Stimulated activated CD4-positive, alpha-beta T cell treated with anti-CD3 and anti-CD28 coated beads, Interleukin-1b, Interleukin-23, amount 100 ng/mL, for 48 hours (primary cell): ENCODE results near the gene LAMC2.
"Not testable (repeated sequence)": the region's sequence is repeated elsewhere in the genome, so short reads cannot be mapped to it uniquely, and the experiment has no call there.

ENCODE experiments used
- DNase-seq: peaks from one replicate; pipeline ENCODE4 v3.0.0-alpha.2; 2020

Gene LAMC2

DNA sequence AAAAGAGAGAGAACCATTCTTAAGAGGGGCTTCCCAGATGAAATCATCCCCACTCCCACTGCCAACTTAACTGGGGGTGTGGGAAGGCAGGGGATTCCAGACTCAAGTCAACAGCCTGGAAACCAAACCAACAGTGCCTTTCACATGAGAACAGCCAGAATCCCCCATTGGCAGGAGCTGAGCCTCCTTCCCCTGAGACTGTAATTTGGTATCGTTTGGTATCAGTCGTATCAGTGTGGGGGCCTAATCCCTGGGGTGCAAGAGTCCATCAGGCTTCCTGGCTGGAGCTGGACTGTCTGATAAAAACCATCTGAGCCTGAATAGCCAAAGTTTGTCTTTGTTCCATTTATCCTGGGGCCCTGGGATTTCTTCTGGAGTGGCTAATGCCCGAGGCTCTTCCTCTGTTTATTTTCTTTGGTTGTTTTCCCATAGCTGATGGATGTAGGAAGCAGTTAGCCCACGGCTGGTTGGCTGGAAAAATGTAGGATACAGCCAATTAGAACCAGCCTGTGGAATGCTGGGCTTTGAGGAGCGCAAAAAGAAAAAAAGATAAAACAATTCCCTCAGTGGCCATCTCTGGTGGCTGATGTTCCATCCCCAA is 84.6 kb downstream of the LAMC2 start:
- DNase-seq: no peak

DNA sequence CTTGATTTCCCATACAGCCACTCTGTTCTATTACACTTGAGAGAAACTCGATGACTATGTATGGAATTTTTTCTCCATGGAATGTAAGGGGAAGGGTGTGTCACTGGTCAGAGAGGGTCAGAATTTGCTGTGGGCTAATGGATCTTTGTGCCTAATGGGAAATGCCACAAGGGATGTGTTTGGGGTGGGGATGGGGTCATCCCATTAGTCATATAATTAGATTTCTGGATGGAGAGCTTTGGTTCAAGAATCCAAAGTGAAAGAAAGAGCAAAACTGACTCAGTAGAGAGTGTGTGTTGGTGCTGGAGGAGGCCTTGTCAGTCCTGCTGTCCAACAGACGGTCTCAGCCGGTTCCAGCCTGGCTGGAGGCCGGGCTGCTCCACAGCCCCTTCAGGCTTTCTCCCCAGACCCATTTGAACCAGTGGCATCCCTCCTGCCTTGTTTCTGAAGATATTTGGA is 86.4 kb downstream of the LAMC2 start:
- DNase-seq: no peak

DNA sequence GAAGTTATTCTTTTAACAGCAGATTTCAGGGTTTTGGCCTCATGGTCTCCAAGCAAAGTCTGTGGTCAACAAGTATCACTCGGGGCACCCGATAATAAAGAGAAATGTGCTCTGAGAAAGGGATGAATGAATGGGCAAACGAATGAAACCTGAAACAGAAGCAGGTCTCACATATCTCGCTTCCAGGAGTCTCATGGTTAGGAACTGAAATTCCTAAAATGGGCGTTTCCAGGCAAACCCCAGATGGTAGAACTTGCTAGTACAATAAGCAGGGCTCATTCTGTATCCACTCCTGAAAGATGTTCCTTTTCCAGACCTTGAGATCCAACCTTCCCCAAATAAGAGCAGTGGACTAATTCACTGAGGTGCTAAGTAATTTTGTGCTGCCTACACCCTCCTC is 87.2 kb downstream of the LAMC2 start:
- no peak for DNase-seq

DNA sequence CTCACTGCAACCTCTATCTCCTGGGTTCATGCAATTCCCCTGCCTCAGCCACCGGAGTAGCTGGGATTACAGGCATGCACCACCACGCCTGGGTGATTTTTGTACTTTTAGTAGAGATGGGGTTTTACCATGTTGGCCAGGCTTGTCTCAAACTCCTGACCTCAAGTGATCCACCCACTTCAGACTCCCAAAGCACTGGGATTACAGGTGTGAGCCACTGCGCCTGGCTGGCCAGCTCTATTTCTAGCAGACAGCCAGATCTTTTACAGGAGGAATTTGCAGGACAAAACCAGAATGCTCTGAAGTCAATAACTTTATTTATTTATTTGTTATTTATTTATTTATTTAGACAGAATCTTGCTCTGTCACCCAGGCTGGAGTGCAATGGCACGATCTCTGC is 87.9 kb downstream of the LAMC2 start:
- DNase-seq: not testable (repeated sequence)

DNA sequence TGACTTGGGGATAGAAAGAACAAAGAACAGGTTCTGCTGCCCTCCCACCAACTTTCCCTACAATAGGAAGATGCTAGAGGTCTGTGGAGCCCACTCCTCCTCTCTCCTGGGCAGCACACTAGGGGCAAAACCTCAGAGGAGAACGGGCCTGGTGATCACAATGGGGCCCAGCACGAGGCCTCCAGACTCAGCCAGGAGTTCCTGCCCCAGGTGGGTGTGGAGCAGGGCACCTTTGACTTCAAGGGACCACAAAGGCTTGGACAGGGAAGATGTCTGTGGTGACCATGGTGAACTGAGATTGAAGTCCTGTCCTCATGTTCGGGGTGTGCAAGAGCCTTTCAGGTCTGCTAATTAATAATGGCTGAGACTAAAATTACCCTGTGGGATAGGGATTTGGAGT is 88.8 kb downstream of the LAMC2 start:
- DNase-seq: no peak

DNA sequence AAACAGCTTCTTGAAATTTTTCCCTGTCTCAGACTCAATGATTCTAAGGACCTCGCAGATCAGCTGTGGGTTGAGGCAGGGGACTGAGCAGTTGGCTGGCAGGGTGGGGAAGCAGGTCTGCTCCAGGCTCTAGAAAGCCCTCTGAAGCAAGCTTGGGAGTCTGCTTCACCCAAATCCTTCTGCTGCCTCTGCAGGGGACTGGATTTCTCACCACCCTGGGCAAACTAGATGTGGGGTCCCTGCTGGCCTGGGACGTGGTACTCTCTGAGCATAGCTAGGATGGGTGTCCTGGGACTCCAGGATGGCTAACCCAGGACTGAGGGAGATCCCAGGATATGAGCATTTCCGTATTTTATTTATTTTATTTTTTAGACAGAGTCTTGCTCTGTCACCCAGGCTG is 89.3 kb downstream of the LAMC2 start:
- DNase-seq: no peak

DNA sequence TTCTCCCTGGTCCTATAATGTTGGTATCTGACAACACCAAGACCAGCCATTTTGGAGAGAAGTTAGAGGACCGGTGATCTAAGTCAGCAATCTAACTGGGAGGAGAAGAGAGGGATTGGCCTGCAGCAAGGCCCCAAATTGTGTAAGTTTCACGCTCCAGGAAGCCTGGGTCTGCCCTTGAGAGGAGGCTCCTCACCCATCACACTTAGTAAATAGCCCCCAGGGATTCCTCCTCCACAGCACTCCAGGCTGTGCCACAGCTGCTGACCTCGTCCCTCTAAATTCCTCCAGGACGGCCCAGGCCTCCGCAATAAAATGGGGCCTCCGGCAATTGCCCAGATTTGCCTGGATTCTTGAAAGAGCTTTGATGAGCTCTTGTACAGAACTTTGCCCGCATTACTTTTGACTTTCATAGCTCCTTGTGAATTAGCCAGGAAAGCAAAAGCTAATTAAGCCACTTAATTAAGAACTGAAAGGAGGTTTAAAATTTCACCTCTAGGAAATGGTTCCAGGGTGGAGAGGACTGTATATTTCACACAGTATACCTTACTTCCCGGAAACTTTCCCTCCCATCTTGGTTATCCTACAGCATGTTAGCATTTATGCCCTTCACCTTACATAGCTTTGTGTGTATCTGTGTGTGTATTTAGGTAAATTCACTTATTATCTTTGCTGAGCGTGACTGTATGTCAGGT is 90.5 kb downstream of the LAMC2 start:
- DNase-seq: no peak

DNA sequence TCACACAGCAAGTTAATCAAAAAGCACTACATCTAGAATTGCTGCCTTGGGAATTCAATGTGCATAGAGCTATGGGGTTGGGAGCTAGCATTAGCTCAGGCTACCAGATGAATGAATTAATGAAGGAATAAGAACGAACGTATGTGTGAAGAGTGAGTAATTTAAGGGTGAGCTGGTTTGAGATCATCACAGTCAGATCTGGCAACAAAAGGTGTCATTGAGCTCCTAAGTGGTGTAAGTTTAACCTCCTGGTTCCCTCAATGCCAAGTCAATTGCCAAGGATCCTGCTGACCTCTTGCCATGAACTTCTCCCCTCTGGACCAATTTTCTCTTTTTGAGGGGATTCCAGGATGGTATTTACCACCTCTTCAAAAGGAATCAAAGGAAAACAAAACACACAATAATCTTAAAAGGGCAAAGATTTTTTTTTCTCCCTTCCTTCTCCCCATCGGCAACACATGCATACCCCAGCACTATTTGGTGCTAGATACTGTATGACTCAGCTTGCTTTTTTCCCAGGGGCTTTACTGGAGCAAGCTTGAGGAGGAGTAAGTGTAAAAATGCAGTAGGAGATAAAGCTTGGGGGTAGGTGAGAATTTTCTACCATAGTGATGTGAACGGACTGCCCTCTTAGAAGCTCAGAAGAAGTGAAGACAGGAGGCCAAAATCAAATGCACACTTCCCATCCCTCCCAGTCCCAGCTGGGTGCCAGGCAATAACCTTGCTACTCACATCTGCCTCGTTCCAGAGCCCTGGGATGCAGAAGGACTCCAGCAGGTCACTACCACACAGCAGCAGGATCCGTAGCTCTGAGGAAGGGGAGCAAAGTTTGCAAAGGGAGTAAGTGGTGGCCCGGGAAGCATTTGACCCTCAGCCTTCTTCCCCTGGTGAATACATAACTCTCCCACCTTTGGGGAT is 92.0 kb downstream of the LAMC2 start:
- DNase-seq: no peak

DNA sequence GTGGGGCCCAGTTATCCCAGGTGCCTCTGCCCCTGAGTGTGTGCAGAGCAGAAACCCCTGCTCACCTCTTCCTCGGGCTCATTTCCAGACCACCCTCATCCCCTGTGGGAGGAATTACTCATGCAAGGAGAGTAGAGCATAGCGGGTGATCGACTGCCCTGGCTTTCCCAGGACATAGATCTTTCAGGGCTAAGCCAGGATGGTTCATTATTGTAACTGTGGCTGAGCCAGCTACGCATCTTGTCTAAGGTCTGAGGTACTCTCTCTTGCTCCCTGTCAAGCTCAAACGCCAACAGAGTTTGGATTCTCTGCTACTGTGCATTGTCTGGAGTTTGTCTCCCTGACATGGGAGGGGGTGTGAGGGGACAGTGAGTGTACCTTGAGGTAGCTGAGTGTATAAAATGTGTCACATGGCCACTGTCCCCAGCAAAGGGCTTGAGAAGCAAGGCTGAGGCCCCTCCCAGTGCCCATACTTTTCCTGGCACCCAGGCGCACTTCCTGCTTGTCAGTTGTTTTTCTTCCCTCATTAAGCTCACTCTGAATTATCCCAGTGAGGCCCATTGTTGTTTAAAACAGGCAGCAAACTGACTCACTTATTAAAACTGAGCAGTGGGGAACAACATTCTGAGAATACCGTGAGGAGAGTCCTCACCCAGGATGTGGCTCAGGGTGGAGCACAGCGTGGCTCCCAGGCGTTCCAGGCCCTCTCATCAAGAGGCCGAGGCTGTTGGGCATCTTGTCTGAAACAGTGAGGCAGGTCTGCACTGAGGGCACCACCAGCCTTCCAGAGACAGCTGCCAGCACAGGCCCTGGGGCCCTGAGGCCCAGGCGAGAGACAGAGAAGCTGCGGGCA is 92.9 kb downstream of the LAMC2 start:
- no peak for DNase-seq

DNA sequence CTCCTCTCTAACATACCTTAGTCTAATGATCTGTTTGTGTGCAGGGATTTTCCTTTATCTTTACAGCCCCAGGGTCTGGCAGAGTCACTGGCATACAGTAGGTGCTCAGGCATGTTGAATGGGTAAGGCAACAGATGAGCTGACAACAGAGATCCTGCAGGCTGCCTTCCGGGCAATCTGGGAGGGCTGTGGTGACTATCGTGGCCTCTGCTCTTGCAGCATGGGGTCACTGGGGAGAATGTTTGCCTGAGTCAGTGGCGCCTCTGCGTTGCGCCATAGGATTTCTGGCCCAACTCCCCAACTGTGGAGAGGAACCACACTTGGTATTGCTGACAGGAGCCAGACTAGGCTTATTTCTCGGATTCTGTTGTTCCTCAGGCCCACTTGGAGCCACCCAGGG is 93.8 kb downstream of the LAMC2 start:
- DNase-seq: no peak

DNA sequence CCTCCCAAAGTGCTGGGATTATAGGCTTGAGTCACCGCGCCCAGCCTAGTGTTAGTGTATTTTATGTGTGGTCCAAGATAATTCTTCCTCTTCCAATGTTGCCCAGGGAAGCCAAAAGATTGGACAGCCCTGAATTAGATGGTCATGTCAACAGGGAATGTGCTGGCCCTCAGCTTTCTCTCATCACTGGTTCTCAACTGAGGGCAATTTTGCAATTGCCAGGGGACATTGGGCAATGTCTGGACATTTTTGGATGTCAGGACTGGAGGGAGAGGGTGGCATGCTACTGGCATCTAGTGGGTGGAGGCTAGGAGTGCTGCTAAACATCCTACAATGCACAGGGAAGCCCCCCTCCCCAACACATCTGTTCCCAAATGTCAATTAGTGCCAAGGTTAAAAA is 95.0 kb downstream of the LAMC2 start:
- DNase-seq: no peak

DNA sequence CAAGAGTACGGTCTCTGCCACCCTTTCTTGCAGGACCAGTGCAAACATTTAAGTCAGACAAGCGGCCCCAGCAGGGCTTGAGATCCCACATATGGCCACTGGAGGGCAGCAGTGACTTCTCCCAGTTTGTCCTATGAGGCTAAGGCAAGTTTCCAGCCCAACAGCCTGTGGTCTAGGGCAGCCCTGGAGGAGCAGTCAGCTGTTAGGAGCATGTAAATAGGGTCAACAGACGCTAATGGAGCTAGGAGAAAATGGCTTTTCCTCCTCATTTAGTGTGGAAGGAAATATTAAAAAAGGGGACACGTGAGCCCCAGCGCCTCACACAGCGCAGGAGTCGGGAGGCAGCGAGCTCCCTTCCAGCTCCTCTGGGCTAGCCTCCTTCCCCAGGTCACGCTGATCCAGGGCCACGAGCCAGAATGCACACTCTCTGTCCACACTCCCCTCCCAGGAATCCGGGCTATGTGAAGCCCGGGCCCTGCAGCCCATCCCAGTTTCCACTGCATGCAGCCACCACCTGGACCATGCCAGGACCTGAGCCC is 95.6 kb downstream of the LAMC2 start:
- peak; percentile 73 for DNase-seq

DNA sequence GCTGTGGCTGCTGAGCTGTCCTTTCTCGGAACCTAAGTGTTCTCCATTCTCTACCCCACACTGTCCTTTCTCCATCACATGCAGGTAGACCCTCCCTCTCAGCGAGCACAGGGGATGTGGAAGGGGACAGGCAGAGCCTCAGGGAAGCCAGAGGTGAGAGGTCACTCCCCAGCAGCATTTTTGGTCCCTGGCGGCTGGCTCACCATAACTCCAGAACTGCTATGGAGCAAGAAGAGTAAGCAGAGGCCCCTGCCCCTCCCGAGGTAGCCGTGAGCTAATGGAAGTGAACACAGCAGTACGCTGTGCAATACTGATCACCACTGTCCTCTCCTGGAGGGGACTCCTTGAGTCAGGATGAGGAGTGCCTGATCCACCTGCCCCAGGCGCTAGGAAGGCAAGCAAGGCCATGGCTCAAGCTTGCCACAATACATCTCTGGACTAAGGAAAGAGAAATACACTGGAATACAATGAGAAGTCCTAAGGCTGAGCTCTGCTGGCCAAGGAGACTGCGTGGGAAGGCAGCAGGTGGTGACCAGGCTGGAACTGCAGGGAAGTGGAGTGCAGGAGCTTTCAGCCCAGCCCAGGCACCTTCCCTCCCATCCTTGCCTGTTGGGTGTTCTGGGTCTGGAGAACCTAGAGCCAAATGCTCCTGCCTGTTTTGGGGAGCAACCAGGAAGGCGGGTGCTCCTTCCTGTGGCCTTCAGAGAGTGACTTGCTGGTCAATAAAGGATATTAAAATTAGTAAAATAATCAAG is 96.2 kb downstream of the LAMC2 start:
- DNase-seq: no peak

DNA sequence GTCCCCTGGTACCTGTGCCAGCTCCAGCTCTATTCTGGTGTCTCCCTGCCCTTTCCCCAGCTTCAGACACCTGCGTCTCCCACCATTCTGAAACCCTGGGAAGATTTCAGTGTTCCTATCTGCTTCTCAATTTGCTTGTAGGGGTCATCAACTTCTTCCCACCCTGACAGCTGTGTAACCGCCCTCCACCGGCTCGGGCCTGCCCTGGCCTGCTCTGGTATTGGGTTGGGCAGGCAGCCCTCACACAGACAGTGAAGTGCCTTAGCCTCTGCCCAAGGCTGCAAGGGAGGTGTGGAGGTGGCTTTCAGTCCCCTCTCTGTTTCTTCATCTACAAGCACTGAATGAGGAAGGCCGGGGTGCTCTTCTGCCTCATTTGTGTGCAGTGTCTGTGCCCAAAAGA is 97.2 kb downstream of the LAMC2 start:
- DNase-seq: no peak

DNA sequence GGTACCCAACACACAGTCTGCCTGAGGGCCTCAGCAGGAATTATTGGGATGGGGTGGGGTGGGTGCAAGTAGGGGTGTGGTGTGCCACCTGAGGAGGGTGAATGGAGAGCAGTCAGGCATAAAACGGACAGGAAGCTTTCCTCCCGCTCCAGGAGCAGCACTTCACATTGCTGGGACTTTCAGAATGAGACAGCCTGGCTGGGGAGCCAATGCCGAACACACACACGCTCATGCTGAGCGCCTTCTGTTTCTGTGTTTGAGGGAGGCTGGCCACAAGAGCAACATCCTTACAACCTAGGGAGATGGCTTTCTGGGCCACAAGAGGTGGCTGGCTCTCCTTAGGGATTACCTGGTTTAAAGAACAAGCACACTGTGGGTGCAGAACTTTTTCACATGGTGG is 98.0 kb downstream of the LAMC2 start:
- no peak for DNase-seq

DNA sequence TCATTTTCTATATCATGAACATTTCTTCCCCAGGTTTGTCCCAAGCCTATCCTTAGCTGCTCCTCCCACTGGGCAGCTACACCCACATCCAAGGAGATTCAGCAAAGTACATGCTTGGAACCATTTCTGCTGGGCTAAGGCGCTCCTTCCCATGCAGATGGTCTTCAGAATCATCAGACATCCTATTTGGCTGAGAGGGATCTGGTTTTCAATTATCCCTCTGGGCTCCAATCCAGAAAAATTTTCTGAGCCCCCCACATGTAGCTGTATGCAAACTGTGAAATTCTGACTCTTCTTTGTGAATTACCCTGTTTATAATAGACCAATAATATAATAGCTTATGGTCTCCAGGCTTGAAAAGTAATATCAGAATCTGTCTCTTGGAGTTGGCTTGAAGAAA is 99.2 kb downstream of the LAMC2 start:
- DNase-seq: no peak

DNA sequence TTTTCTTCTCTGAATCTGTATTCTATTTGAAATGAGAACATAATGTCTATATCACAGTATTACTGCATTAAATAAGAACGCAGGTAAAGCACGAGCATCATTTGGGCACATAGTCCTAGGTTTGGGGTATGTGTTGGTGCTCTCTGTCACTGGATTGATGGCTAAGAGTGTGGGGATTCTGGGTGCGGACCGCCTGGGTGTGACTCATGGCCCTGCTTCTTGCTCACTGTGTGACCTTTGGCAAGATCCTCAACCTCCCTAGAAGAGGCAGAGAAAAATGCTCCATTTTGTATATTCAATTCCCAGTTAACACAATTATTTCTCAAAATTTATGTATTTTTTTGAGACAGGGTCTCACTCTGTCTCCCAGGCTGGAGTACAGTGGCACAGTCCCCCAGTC is 99.7 kb downstream of the LAMC2 start:
- DNase-seq: no peak

DNA sequence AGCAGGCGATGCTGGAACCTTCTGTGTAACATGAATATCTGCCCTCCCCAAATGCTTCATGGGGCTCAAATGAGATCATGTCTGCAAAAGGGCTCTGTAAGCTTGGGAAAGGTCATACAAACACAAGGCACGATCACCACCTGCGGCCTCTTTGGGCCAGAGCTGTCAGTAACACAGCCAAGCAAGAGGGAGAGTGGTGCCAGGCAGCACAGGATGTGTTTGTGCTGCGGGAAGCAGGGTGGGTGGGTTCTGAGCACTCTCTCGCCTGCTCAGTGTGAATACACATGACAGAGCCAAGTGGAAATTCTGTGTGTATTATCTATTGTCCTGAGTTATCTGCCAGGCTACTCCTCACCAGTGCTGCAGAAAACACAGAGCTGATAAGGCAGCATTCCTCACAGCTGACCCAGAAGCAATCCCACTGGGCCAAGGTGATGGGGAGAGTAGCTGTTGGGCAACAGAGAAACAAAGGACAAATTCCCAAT is 101.2 kb downstream of the LAMC2 start:
- DNase-seq: no peak

DNA sequence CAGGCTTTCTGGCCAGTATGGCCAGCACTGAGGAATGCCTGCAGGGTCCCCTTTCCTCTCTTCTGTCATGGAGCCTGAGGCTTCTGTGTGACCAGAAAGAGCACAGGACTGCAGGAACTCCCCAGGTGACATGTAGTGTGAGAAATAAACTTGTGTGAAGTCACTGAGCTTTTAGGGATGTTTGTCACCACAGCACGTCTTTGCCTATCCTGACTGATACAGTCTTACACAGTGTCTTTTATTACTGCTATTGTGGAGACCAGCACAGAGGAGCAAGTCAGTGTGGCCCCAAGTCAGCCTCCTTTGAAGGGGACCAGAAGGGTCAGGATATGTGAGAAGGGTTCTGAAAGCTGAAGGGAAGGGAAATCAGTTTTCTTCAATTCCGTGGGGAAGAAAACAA is 102.5 kb downstream of the LAMC2 start:
- DNase-seq: no peak

DNA sequence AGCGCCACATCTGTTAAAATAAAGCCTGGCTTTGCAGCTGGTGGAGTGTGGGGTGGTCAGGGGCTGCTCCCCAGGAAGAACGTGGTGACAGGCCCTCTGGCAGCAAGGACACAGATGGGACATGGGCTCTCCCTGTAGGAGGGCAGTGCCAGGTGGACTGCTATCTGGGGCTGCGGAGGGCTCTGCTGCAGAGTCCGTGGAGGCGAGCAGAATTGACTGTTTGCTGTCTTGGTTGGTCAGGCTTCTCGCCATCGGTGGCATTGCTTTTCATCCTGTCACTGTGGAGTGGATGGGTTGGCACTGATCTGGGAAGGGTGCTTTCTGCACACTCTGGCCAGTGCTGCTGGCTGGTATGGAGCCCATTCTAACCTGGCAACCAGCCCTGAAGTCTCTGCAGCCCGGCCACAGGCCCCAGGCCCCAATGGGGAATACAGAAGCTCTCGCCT is 103.0 kb downstream of the LAMC2 start:
- DNase-seq: no peak

DNA sequence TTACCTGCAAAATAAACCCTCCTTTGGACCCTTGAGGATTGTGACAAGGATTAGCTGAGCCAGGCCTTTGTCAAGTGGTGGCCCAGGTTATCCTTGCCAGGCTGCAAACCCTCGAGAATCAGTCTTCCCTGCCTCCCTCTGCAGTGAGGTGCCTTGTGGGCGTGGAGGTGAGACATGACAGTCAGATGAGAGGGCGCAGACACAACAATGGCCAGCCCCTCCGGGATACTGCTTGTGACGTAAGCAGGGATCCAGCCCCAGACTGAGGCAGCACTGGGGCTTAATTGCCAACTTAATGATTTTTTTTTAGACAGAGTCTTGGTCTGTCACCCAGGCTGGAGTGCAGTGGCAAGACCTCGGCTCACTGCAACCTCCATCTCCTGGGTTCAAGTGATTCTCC is 104.6 kb downstream of the LAMC2 start:
- no peak for DNase-seq
